ENCODE results near the gene RPL13.

RPL13 gene

DNA sequence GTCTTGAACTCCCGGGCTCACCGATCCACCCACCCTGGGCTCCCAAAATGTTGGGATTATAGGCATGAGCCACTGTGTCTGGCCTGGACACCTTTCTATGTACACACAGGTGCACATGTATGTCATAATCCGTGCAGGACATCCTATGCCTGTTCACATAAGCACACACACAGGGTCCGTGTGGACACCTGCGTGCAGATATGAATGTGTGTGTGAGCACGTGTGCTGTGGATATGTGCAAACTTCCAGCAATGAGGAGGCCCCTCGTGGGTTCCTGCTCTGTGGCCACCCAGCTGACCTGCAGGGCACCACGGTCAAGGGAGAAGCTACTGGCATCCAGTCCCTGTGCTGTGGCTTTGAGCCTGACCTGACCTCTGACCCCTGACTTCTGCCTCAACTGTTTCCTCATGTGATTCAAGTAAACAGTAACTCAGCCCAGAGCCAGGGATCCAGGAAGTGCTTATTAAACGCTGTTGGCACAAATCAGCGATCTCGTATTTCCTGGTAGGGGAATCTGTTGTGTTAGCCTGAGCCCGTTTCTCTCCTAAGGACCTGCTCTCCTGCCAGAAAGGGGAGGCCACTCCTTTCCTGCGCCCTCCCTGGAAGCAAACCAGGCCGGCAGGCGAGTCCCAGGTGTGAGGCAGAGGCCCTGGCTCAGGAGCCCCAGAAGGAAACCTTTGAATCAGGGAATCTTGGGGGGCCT lies 21.5 kb downstream of the RPL13 start (continued):
- TF ChIP-seq ZFP30 (CRISPR knock-in tag; IDR thresholded peaks at IDR 0.05) (no peak), OSR1 (CRISPR knock-in tag; IDR thresholded peaks at IDR 0.05) (no peak)

DNA sequence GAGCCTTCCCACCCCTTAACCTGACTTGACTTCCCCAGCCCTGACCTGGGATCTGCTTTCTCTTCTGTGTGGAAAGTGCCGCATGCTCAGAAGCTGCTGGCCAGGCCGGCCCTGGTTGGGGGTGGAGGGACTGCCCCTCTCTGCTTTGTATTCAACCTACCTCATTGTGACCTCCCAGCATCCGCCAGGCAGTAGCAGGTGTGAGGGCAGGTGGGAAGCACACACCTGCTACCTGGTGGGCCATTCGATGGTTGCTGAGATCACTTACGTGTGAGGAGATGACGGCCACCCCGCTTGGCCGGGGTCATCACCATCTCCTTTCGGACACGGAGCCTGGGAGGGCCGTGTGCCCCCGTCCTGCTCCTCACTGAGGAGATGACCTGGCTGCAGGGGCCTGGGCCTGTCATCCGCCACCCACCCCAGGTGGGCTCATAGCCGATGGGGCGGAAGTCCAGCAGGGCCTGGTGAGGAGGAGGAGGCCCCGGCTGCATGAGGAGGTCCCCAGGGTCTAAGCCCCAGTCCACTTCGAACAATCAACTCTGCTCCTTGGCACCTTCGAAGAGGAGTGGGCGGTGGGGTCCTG lies 22.2 kb downstream of the RPL13 start:
- TF ChIP-seq ISL1 (CRISPR knock-in tag; IDR thresholded peaks at IDR 0.05), result no peak
- no peak for TF ChIP-seq PPARA (CRISPR knock-in tag; IDR thresholded peaks at IDR 0.05; ENCODE audit: borderline replicate concordance)
- ATAC-seq, result no peak

DNA sequence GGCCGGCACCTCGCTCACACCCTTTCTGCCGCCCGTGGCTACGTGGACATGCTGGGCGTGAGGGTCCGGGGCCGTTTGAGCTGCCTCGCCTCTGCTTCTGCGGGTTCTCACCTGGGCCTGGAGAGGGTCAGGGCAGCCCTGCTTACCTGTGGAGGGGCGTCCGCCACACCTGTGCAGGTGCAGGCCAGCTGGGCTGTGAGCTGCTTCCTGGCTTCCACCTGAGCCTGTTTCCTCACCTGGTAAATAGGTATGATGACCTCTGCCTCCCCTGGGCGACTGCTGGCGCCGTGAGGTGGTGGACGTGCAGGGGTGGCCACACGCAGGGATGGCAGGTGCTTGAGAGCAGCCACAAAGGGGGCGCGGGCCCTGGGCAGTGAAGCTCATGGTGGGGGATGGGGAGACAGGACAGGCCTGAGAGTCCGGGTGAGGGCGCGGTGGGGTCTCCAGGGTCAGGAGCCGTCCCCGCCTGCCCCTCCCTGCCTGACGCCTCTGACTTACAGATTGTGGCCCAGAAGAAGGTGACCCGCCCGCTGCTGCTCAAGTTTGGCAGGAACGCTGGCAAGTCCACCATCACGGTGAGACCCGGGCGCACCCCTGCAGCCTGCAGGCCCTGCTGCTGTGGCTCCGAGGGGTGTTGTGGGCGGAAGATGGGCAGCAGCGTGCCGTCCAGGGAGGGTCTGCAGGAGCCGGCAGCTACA lies 22.9 kb downstream of the RPL13 start:
- no peak for TF ChIP-seq ZFP3 (CRISPR knock-in tag; IDR thresholded peaks at IDR 0.05)
- no peak for TF ChIP-seq GLIS3 (CRISPR knock-in tag; IDR thresholded peaks at IDR 0.05)
- TF ChIP-seq TOX (CRISPR knock-in tag; IDR thresholded peaks at IDR 0.05; ENCODE audit: borderline replicate concordance), result no peak
- no peak for TF ChIP-seq ZNF565 (CRISPR knock-in tag; conservative IDR thresholded peaks at IDR 0.05; ENCODE audit: low read depth)
- TF ChIP-seq ISL1 (CRISPR knock-in tag; IDR thresholded peaks at IDR 0.05), result no peak
- TF ChIP-seq, protein P1, sequence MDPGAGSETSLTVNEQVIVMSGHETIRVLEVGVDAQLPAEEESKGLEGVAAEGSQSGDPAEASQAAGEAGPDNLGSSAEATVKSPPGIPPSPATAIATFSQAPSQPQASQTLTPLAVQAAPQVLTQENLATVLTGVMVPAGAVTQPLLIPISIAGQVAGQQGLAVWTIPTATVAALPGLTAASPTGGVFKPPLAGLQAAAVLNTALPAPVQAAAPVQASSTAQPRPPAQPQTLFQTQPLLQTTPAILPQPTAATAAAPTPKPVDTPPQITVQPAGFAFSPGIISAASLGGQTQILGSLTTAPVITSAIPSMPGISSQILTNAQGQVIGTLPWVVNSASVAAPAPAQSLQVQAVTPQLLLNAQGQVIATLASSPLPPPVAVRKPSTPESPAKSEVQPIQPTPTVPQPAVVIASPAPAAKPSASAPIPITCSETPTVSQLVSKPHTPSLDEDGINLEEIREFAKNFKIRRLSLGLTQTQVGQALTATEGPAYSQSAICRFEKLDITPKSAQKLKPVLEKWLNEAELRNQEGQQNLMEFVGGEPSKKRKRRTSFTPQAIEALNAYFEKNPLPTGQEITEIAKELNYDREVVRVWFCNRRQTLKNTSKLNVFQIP (CRISPR knock-in tag; IDR thresholded peaks at IDR 0.05; ENCODE audit: borderline replicate concordance, low read depth), result no peak
- no peak for TF ChIP-seq ZC3H10 (CRISPR knock-in tag; IDR thresholded peaks at IDR 0.05)
- TF ChIP-seq OSR1 (CRISPR knock-in tag; IDR thresholded peaks at IDR 0.05), result no peak
- no peak for TF ChIP-seq SNAI2 (CRISPR knock-in tag; IDR thresholded peaks at IDR 0.05)
- no peak for TF ChIP-seq ZNF8 (CRISPR knock-in tag; IDR thresholded peaks at IDR 0.05)
- TF ChIP-seq PPARA (CRISPR knock-in tag; IDR thresholded peaks at IDR 0.05; ENCODE audit: borderline replicate concordance), result no peak
- TF ChIP-seq BACH2 (CRISPR knock-in tag; IDR thresholded peaks at IDR 0.05; ENCODE audit: borderline replicate concordance), result no peak
- TF ChIP-seq, protein P2, sequence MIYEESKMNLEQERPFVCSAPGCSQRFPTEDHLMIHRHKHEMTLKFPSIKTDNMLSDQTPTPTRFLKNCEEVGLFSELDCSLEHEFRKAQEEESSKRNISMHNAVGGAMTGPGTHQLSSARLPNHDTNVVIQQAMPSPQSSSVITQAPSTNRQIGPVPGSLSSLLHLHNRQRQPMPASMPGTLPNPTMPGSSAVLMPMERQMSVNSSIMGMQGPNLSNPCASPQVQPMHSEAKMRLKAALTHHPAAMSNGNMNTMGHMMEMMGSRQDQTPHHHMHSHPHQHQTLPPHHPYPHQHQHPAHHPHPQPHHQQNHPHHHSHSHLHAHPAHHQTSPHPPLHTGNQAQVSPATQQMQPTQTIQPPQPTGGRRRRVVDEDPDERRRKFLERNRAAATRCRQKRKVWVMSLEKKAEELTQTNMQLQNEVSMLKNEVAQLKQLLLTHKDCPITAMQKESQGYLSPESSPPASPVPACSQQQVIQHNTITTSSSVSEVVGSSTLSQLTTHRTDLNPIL (CRISPR knock-in tag; IDR thresholded peaks at IDR 0.05; ENCODE audit: low read depth), result no peak
- TF ChIP-seq, protein P3, sequence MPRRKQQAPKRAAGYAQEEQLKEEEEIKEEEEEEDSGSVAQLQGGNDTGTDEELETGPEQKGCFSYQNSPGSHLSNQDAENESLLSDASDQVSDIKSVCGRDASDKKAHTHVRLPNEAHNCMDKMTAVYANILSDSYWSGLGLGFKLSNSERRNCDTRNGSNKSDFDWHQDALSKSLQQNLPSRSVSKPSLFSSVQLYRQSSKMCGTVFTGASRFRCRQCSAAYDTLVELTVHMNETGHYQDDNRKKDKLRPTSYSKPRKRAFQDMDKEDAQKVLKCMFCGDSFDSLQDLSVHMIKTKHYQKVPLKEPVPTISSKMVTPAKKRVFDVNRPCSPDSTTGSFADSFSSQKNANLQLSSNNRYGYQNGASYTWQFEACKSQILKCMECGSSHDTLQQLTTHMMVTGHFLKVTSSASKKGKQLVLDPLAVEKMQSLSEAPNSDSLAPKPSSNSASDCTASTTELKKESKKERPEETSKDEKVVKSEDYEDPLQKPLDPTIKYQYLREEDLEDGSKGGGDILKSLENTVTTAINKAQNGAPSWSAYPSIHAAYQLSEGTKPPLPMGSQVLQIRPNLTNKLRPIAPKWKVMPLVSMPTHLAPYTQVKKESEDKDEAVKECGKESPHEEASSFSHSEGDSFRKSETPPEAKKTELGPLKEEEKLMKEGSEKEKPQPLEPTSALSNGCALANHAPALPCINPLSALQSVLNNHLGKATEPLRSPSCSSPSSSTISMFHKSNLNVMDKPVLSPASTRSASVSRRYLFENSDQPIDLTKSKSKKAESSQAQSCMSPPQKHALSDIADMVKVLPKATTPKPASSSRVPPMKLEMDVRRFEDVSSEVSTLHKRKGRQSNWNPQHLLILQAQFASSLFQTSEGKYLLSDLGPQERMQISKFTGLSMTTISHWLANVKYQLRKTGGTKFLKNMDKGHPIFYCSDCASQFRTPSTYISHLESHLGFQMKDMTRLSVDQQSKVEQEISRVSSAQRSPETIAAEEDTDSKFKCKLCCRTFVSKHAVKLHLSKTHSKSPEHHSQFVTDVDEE (CRISPR knock-in tag; IDR thresholded peaks at IDR 0.05), result no peak
- TF ChIP-seq ARNTL (CRISPR knock-in tag; IDR thresholded peaks at IDR 0.05; ENCODE audit: borderline replicate concordance, low read depth), result no peak
- TF ChIP-seq, protein P4, sequence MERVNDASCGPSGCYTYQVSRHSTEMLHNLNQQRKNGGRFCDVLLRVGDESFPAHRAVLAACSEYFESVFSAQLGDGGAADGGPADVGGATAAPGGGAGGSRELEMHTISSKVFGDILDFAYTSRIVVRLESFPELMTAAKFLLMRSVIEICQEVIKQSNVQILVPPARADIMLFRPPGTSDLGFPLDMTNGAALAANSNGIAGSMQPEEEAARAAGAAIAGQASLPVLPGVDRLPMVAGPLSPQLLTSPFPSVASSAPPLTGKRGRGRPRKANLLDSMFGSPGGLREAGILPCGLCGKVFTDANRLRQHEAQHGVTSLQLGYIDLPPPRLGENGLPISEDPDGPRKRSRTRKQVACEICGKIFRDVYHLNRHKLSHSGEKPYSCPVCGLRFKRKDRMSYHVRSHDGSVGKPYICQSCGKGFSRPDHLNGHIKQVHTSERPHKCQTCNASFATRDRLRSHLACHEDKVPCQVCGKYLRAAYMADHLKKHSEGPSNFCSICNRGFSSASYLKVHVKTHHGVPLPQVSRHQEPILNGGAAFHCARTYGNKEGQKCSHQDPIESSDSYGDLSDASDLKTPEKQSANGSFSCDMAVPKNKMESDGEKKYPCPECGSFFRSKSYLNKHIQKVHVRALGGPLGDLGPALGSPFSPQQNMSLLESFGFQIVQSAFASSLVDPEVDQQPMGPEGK (CRISPR knock-in tag; IDR thresholded peaks at IDR 0.05; ENCODE audit: borderline replicate concordance), result no peak
- no peak for ATAC-seq

DNA sequence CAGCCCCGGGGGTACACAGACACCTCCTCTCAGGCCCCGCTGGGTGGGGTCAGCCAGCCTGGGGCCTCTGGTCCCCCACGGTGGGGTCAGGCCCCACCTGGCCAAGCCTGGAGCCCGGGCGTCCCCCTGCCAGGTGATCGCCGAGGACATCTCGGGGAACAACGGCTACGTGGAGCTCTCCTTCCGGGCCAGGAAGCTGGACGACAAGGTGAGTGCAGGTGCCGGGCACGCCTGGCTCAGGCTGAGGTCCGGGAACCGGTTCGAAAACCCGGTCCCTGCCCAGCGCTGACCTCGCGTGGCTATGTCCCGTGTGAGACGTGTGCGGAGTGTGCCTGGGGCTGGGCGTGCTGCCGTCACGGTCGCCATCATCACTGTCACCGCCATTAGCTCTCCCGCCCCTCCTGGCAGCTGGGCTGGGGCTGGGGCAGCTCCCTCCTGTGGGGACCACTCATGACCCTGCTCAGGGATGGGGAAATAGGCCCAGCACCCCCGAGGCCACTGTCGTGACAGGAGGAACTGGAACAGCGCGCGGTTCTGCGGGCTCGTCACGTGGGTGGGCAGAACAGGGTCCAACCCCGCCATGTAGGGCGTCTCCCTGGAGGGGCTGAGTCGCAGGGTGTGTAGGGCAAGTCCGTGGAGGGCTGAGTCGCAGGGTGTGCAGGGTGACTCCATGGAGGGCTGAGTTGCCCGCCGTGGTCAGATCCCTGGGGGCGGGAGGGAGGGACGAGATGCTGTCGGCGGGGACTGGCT lies 23.6 kb downstream of the RPL13 start:
- ATAC-seq, result no peak
- TF ChIP-seq, protein P3 (CRISPR knock-in tag; IDR thresholded peaks at IDR 0.05), result no peak
- no peak for TF ChIP-seq ESRRG (CRISPR knock-in tag; IDR thresholded peaks at IDR 0.05)
- TF ChIP-seq ZNF70 (CRISPR knock-in tag; IDR thresholded peaks at IDR 0.05), result no peak

Data from SK-N-SH treated with all-trans-retinoic acid at 6 μM for 48 hours (cell line).